Fibroblast of skin of right quadriceps (primary cell): ENCODE measurements around the gene CDK5R1.

Experiments
- DNase-seq: peaks from one replicate; pipeline ENCODE4 v3.0.0-alpha.2; 2013

CDK5R1 gene

GRCh38 chr17:32475258-32475657 is 11.5 kb upstream of the CDK5R1 start:
- no peak for DNase-seq

GRCh38 chr17:32477220-32477619 is 9.6 kb upstream of the CDK5R1 start:
- DNase-seq, result no peak

GRCh38 chr17:32479074-32479617 is 7.6 kb upstream of the CDK5R1 start:
- no peak for DNase-seq

- no peak for DNase-seq
Measured at GRCh38 chr17:32481193-32481592, 5.6 kb upstream of the CDK5R1 start.

- DNase-seq, result no peak
Measured at GRCh38 chr17:32482568-32483320, 4.0 kb upstream of the CDK5R1 start.

GRCh38 chr17:32483451-32484019 is 3.3 kb upstream of the CDK5R1 start:
- DNase-seq, result peak; percentile 76

- DNase-seq, result no peak
Measured at GRCh38 chr17:32484041-32484461, 2.7 kb upstream of the CDK5R1 start.

- no peak for DNase-seq
Measured at GRCh38 chr17:32484628-32485027, 2.2 kb upstream of the CDK5R1 start.

- no peak for DNase-seq
Measured at GRCh38 chr17:32485261-32486110, 1.3 kb upstream of the CDK5R1 start.

- DNase-seq, result peak; percentile 68
Measured at GRCh38 chr17:32486111-32486700, 587 bp upstream of the CDK5R1 start.

GRCh38 chr17:32487473-32488176 is 832 bp downstream of the CDK5R1 start:
- no peak for DNase-seq

- no peak for DNase-seq
Measured at GRCh38 chr17:32488177-32488542, 1.4 kb downstream of the CDK5R1 start.

- DNase-seq, result no peak
Measured at GRCh38 chr17:32488604-32489180, 1.9 kb downstream of the CDK5R1 start.

GRCh38 chr17:32489320-32490100 is 2.7 kb downstream of the CDK5R1 start:
- no peak for DNase-seq

GRCh38 chr17:32490101-32490482 is 3.3 kb downstream of the CDK5R1 start:
- no peak for DNase-seq

GRCh38 chr17:32491371-32492263 is 4.8 kb downstream of the CDK5R1 start:
- DNase-seq, result no peak

- DNase-seq, result no peak
Measured at GRCh38 chr17:32492264-32492589, 5.4 kb downstream of the CDK5R1 start.

- no peak for DNase-seq
Measured at GRCh38 chr17:32492648-32493289, 6.0 kb downstream of the CDK5R1 start.

GRCh38 chr17:32493571-32493970 is 6.8 kb downstream of the CDK5R1 start:
- DNase-seq, result no peak

GRCh38 chr17:32493976-32494513 is 7.3 kb downstream of the CDK5R1 start:
- DNase-seq, result no peak
